ENCODE results near the gene OR9I1. TPM values are rescaled to one million over a fixed set of nuclear protein-coding genes. Genes with fewer than 3 reads are reported as not detected.
A peak's percentile ranks its signal among the peaks of the same experiment; 100 is the strongest.

OR9I1 gene
- total and polyA plus RNA-seq, 2 of the 4 experiments (the other 2 are of a cell fraction), result not detected

GRCh38 chr11:58127350-58127749, 2.0 kb upstream of the OR9I1 start:
- no peak overlapping the region for H2AFZ ChIP-seq (replicated peaks; ENCODE audit: low read length, poor library complexity)
- H2AK5ac ChIP-seq (ENCODE audit: low read depth, low read length), result no peak overlapping the region
- H3K14ac ChIP-seq (replicated peaks; ENCODE audit: low read depth, low read length), result no peak overlapping the region
- no peak overlapping the region for H2BK15ac ChIP-seq (ENCODE audit: low read depth, low read length)
- H3K4me3 ChIP-seq (ENCODE audit: insufficient read depth, low read depth, low read length), result no peak overlapping the region
- H3K4me2 ChIP-seq (ENCODE audit: low read depth, low read length), result no peak overlapping the region
- no peaks in the 10 kb centered on the region for H3K9me1 ChIP-seq (ENCODE audit: insufficient read depth, low read length)
- TF ChIP-seq CHD1 (IDR thresholded peaks at IDR 0.05; ENCODE audit: low read depth, low read length) (no peak), SMC3 (IDR thresholded peaks at IDR 0.05; ENCODE audit: low read depth, low read length) (no peak), MXI1 (IDR thresholded peaks at IDR 0.05; ENCODE audit: borderline replicate concordance, low read depth, low read length) (no peak)
- dilution Hi-C loops (cut with HindIII; ENCODE audit: low sequenced_read_pairs, unreplicated experiment) (no loop called here), in situ Hi-C loops (cut with MboI; ENCODE audit: low sequenced_read_pairs) (no loop called here), intact Hi-C loops (cut with micrococcal nuclease) (loop anchor here (10.0 kb wide), 1 partner anchor 387 kb away; no protein-coding TSS in a partner anchor)
- CTCF ChIA-PET, result no interaction called here
- H4K5ac ChIP-seq (ENCODE audit: low read depth, low read length), result no peak overlapping the region
- no peaks in the 10 kb centered on the region for H4K20me1 ChIP-seq (ENCODE audit: insufficient read depth, low read length)
- no peak overlapping the region for H4K91ac ChIP-seq (ENCODE audit: insufficient read depth, low read depth, low read length)
- H2BK120ac ChIP-seq (ENCODE audit: low read depth, low read length), result no peak overlapping the region
- H3K79me1 ChIP-seq (ENCODE audit: low read depth in 1 of 2, low read length in 2 of 2), result no peaks in the 10 kb centered on the region
- no peak overlapping the region for H3K56ac ChIP-seq (ENCODE audit: extremely low read depth, insufficient read depth, low read length)
- no peak overlapping the region for H2BK20ac ChIP-seq (ENCODE audit: low read depth, low read length)
- ATAC-seq (ENCODE audit: low read depth) (peak; percentile 37), DNase-seq (peak; percentile 1)
- no TSS peak for BruUV-seq (replicated peaks)
- H3K9me3 ChIP-seq (ENCODE audit: control insufficient read depth, insufficient read depth, low read length), result no peaks in the 10 kb centered on the region
- POLR2A ChIA-PET (ENCODE audit: unreplicated experiment), result interaction anchor here (0.5 kb wide), 1 partner anchor 381 kb away, joined by 3 read pairs; no protein-coding TSS in a partner anchor
- no peak overlapping the region for H3K23ac ChIP-seq (ENCODE audit: low read depth, low read length)
- H3K27ac ChIP-seq (ENCODE audit: insufficient read depth, low read length), result no peak overlapping the region
- H2BK5ac ChIP-seq (ENCODE audit: low read depth, low read length, poor library complexity, severe bottlenecking), result no peak overlapping the region
- H3K18ac ChIP-seq (ENCODE audit: low read depth, low read length), result no peak overlapping the region
- peaks cover 2% of the 10 kb centered on the region for H3K4me1 ChIP-seq (ENCODE audit: control insufficient read depth, insufficient read depth, low read length)
- H2AK9ac ChIP-seq (replicated peaks; ENCODE audit: low read depth, low read length, poor library complexity), result no peak overlapping the region
- no peaks in the 10 kb centered on the region for H3K27me3 ChIP-seq (ENCODE audit: control insufficient read depth, insufficient read depth, low read length)
- H3K4ac ChIP-seq (ENCODE audit: low read depth, low read length), result no peak overlapping the region
- H3K36me3 ChIP-seq (ENCODE audit: control insufficient read depth, insufficient read depth, low read length), result no peaks in the 10 kb centered on the region
- H4K8ac ChIP-seq (ENCODE audit: low read depth in 2 of 2, low read length in 2 of 2), result no peak overlapping the region
- H3K9ac ChIP-seq (ENCODE audit: low read depth, low read length), result no peak overlapping the region

Measured in IMR-90 (cell line).